T-cell (primary cell): ENCODE data around the gene KDM8. TPM values are rescaled to one million over a fixed set of nuclear protein-coding genes. Genes with fewer than 3 reads are reported as not detected.
A peak's percentile ranks its signal among the peaks of the same experiment; 100 is the strongest.

Experiments
- ATAC-seq, 4 experiments: fragments of 200-7000 bp in 3 of 4; fragments of 150-1000 bp in 1 of 4; cut with Tn5 transposase; replicated peaks in 1 of 4; 1 replicate in 3 of 4; 2 replicates in 1 of 4; pipeline ENCODE4 v1.10.0; 2021; ENCODE audit warnings: moderate library complexity in 3 of 4, mild to moderate bottlenecking in 2 of 4, moderate number of reproducible peaks in 1 of 4
- CTCF ChIA-PET, 2 donors: fragments of 300-600 bp; sonication (Branson Sonifier 250); formaldehyde crosslinking; loops; one replicate each; lab custom pipeline; 2022; ENCODE audit warnings: antibody characterized with exemption in 2 of 2; lab: Charles Lee
- POLR2A ChIA-PET, 2 donors: fragments of 300-600 bp; sonication (Branson Sonifier 250); formaldehyde crosslinking; loops; one replicate each; lab custom pipeline; 2022; ENCODE audit warnings: antibody characterized with exemption in 2 of 2; lab: Charles Lee
- DNase-seq, 35 experiments: peaks; one replicate each; pipeline versions ENCODE4 v3.0.0 to v3.0.0-alpha.2; 2013 to 2023
- H3K27ac ChIP-seq: one replicate; pipeline ENCODE4 v1.5.1; 2013; ENCODE audit warnings: low read length
- H3K27me3 ChIP-seq, 2 experiments: replicated peaks in 1 of 2; 1 replicate in 1 of 2; 2 replicates in 1 of 2; pipeline versions ENCODE4 v1.6.1 to v1.7.0; 2013; ENCODE audit warnings: low read length in 1 of 2, mixed read lengths in 1 of 2; ENCODE audit not compliant: control insufficient read depth in 2 of 2, insufficient read depth in 2 of 2; ENCODE audit errors: extremely low read depth in 1 of 2
- H3K36me3 ChIP-seq, 2 donors: 1 replicate in 1 of 2; 2 replicates in 1 of 2; pipeline versions ENCODE4 v1.6.1 to v1.7.0; 2013; ENCODE audit warnings: low read length in 1 of 2; ENCODE audit not compliant: control insufficient read depth in 2 of 2, insufficient read depth in 1 of 2; ENCODE audit errors: extremely low read depth in 1 of 2
- H3K4me1 ChIP-seq, 2 experiments: 1 replicate in 1 of 2; 2 replicates in 1 of 2; pipeline versions ENCODE4 v1.6.1 to v1.7.0; 2013; ENCODE audit warnings: low read length in 2 of 2, mixed read lengths in 1 of 2; ENCODE audit not compliant: insufficient read depth in 2 of 2, control insufficient read depth in 1 of 2; ENCODE audit errors: extremely low read depth in 1 of 2
- H3K4me3 ChIP-seq, 2 donors: 1 replicate in 1 of 2; 2 replicates in 1 of 2; pipeline versions ENCODE4 v1.5.1 to v1.7.0; 2013; ENCODE audit warnings: mild to moderate bottlenecking in 2 of 2, low read length in 1 of 2, moderate library complexity in 1 of 2; ENCODE audit not compliant: control insufficient read depth in 1 of 2; ENCODE audit errors: extremely low read depth in 1 of 2
- H3K9me3 ChIP-seq: 2 replicates; pipeline ENCODE4 v1.7.0; 2013
- H3K27ac Mint-ChIP-seq, 2 donors: one replicate each; pipeline ENCODE4 v1.8.0; 2020 to 2021; ENCODE audit warnings: mild to moderate bottlenecking in 2 of 2, mixed read lengths in 2 of 2
- H3K27me3 Mint-ChIP-seq, 2 donors: one replicate each; pipeline ENCODE4 v1.8.0; 2021 to 2022; ENCODE audit warnings: mixed read lengths in 2 of 2
- H3K36me3 Mint-ChIP-seq: one replicate; pipeline ENCODE4 v1.8.0; 2021; ENCODE audit warnings: mixed read lengths
- H3K4me1 Mint-ChIP-seq, 3 donors: one replicate each; pipeline ENCODE4 v1.8.0; 2020 to 2022; ENCODE audit warnings: mixed read lengths in 3 of 3, mild to moderate bottlenecking in 1 of 3
- H3K4me3 Mint-ChIP-seq, 3 donors: one replicate each; pipeline ENCODE4 v1.8.0; 2020 to 2022; ENCODE audit warnings: mild to moderate bottlenecking in 3 of 3, mixed read lengths in 3 of 3, moderate library complexity in 3 of 3
- H3K9me3 Mint-ChIP-seq, 3 donors: one replicate each; pipeline ENCODE4 v1.8.0; 2020 to 2022; ENCODE audit warnings: mixed read lengths in 3 of 3
- WGBS: methylation state at CpG from one replicate; pipeline ENCODE4 v1.1.5; 2013; ENCODE audit warnings: missing lambda C conversion rate; ENCODE audit not compliant: insufficient coverage; 5-methylcytosine and 5-hydroxymethylcytosine counted together
- total RNA-seq, 35 experiments: library from RNA in 6 of 35; stranded (reverse) in 6 of 35; fragments of 120-200 nt in 1 of 35; gene quantifications; one replicate each; pipeline versions ENCODE4 v1.2.1 to v1.2.4 and lab custom pipeline; 2013 to 2026

Gene KDM8
- total RNA-seq, 5 donors from 2014 or later (not counting 1 experiment from before 2014, with no cell fraction given), result 13.4 to 25.6 (median 23.5) TPM

DNA sequence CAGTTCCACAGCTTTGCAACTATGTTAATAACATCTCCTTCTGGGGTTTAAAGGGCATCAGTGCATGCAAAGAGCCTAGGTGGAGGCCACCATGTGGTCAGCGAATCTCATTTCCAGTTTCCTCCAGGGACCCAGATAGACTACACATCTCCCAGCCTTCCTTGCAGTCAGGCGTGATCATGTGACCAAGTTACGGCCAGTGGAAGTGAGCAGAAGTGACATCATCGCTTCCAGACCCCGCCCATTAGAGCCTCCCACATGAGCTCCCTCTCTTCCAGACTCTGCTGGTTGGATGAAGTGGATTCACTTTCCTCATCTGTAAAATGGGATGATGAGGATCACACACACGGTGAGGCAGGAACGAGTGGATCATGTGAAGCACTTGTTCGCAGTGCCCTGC lies 27.4 kb upstream of the KDM8 start:
- Mint-ChIP-seq H3K36me3 (no peaks in the 10 kb centered on the region), H3K4me3 (no peak overlapping the region), H3K9me3 (peaks cover 3 to 4% (median 3%) of the 10 kb centered on the region in 3 donors), H3K27ac (peak overlapping the region; percentile 71 to 73), H3K4me1 (peaks cover 65 to 84% (median 69%) of the 10 kb centered on the region in 3 donors), H3K27me3 (no peaks in the 10 kb centered on the region)
- H3K4me3 ChIP-seq, result no peak overlapping the region
- ChIA-PET POLR2A (no interaction called here), CTCF (interaction anchor here in 1 of 2 donors (0.6 kb wide), 1 partner anchor 154 kb away, joined by 3 read pairs; no protein-coding TSS in a partner anchor)
- no peak for DNase-seq
- H3K27ac ChIP-seq, result no peak overlapping the region
- ATAC-seq, result no peak
- H3K36me3 ChIP-seq, result no peaks in the 10 kb centered on the region
- no peaks in the 10 kb centered on the region for H3K27me3 ChIP-seq
- WGBS, result 100% methylated on average over 1 of the region's 8 CpGs
- peaks cover 37 to 62% of the 10 kb centered on the region in 2 experiments for H3K4me1 ChIP-seq
- H3K9me3 ChIP-seq, result no peaks in the 10 kb centered on the region

DNA sequence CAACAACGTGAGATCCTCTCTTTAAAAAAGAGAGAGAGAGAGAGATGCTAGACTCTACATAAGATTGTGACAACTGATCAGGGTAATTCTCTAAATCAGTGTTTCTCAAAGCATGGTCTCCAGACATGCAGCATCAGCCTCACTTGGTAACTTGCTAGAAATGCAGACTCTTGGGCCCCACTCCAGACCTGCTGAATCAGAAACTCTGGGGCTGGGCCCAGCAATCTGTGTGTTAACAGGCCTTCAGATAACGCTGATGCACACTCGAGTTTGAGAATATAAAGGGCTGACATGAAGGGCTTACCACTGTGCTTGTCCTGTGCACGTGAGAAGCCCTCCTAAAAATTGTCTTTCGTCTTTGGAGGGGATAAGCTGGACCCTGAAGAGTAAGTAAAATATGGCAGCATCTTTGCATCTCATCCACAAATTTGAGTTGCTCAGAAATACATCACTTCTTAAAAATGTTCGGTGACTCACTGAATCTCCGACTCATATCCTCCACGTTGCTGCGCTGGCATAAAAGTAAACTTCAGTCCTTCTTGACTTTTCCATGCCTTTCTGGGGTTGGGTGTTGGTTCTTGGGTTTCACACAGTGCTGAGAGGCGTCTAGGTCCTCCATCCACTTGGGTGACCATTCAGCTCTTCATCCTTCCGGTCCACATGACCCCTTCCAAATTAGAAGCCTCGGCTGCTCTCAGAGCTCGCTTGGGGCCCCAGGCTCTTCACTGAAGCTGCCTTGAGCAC lies 26.1 kb upstream of the KDM8 start:
- POLR2A ChIA-PET, result interaction anchor here in 1 of 2 donors (0.6 to 0.7 kb wide), 2 partner anchors 16 to 22 kb away, joined by 3 read pairs; no protein-coding TSS in a partner anchor
- Mint-ChIP-seq H3K27ac (peak overlapping the region; percentile 72 to 73), H3K27me3 (no peaks in the 10 kb centered on the region), H3K4me1 (peaks cover 54 to 73% (median 57%) of the 10 kb centered on the region in 3 donors), H3K9me3 (peaks cover 0 to 3% (median 0%) of the 10 kb centered on the region in 3 donors), H3K4me3 (peak overlapping the region in 1 of 3 donors; percentile 21), H3K36me3 (no peaks in the 10 kb centered on the region)
- H3K36me3 ChIP-seq, result no peaks in the 10 kb centered on the region
- H3K4me3 ChIP-seq, result no peak overlapping the region
- no peaks in the 10 kb centered on the region for H3K9me3 ChIP-seq
- DNase-seq (no peak), ATAC-seq (no peak)
- H3K4me1 ChIP-seq, result peaks cover 34 to 51% of the 10 kb centered on the region in 2 experiments
- H3K27me3 ChIP-seq, result no peaks in the 10 kb centered on the region
- WGBS, result 87% methylated on average over 8 of the region's 13 CpGs
- CTCF ChIA-PET, result interaction anchor here in 1 of 2 donors (0.6 kb wide), 1 partner anchor 27 kb away, joined by 3 read pairs; no protein-coding TSS in a partner anchor
- no peak overlapping the region for H3K27ac ChIP-seq

DNA sequence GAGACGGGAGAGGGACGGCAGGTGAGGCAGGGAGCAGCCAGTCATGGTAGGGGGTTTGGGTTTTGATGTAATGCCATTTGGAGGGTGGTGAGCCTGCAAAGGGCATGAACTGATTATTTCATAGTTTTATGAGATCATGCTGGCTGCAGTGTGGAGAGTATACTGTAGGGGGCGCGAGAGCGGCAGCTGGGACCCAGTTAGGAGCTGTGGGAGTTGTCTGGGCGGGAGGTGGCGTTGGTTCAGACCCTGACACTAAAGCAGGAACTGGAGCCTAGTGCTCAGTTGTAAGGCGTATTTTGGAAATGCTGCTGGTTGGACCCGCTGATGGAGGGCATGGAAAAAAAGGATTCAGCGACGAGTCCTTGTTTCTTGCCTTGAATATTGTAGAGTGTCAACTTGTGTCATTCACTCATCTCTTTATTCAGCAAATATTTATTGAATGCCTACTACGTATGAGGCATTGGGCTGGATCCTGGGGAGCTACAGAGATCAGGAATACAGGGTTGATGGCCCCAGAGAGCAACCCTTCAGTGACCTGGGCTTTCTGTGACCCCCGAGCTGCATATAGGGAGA lies 23.7 kb upstream of the KDM8 start:
- ChIA-PET POLR2A (interaction anchor here in 1 of 2 donors (0.5 kb wide), 1 partner anchor 177 kb away, joined by 4 read pairs; no protein-coding TSS in a partner anchor), CTCF (interaction anchor here (0.6 to 2.8 kb wide), 34 partner anchors 8 to 792 kb away, joined by 3 to 32 read pairs (median 4); partner anchors contain the start of gene KDM8 (in 1 of the 2))

DNA sequence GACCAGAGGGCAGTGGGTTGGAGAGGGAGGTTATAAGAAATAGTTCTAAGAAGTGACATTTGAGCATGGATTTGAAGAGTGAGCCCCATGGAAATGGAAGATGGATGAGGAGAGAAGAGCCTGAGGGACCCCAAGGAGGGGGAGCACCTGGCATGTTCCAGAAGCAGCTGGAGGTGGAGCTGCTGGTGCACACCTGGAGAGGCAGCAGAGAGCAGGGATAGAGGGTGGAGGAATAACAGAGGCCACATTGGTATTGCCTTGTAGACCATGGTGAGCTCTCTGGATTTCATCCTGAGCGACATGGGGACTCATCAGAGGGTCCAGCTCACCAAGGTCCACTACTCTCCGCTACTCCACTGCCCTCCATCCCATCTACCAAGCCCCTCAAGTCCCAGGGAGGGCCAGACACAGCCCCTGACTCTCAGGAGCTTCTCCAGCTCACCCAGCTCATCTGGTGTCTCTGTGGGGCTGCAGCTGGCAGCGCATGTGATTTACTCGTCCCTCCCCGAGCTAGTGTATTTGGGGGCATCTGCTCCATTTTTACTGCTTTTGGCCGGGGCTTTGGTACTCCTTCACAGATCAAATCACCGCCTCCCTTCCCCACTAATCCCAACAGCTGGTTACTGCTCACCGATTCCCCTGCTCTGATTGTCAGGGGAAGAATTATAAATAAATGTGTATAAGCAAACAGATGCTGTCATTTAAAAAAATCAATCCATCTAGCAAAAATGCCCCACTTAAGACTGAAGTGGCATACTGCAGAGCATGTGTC lies 22.1 kb upstream of the KDM8 start:
- Mint-ChIP-seq H3K27me3 (no peaks in the 10 kb centered on the region), H3K4me1 (peaks cover 25 to 43% (median 32%) of the 10 kb centered on the region in 3 donors), H3K9me3 (peaks cover 0 to 3% (median 0%) of the 10 kb centered on the region in 3 donors), H3K27ac (peak overlapping the region; percentile 7 to 57), H3K4me3 (no peak overlapping the region), H3K36me3 (no peaks in the 10 kb centered on the region)
- CTCF ChIA-PET, result interaction anchor here in 1 of 2 donors (0.8 to 1.0 kb wide), 3 partner anchors 19 to 54 kb away, joined by 3 read pairs; no protein-coding TSS in a partner anchor
- peaks cover 14 to 24% of the 10 kb centered on the region in 2 experiments for H3K4me1 ChIP-seq
- H3K27ac ChIP-seq, result no peak overlapping the region
- no peaks in the 10 kb centered on the region for H3K27me3 ChIP-seq
- 94% methylated on average over 3 of the region's 8 CpGs for WGBS
- ATAC-seq (no peak), DNase-seq (no peak)
- H3K36me3 ChIP-seq, result no peaks in the 10 kb centered on the region
- POLR2A ChIA-PET, result interaction anchor here (0.5 kb wide), 2 partner anchors 141 to 220 kb away, joined by 4 to 5 read pairs; no protein-coding TSS in a partner anchor
- no peak overlapping the region for H3K4me3 ChIP-seq
- no peaks in the 10 kb centered on the region for H3K9me3 ChIP-seq

More for the DNA sequence above, 23.7 kb upstream of the KDM8 start:
- Histone ChIP-seq H3K9me3 (no peaks in the 10 kb centered on the region), H3K4me1 (peaks cover 17 to 27% of the 10 kb centered on the region in 2 experiments), H3K4me3 (no peak overlapping the region), H3K27me3 (no peaks in the 10 kb centered on the region), H3K27ac (no peak overlapping the region), H3K36me3 (no peaks in the 10 kb centered on the region)
- ATAC-seq (peak; percentile 94 to 98 (median 96)), DNase-seq (peak; percentile 72 to 92 (median 85))
- no peaks in the 10 kb centered on the region for H3K27me3 Mint-ChIP-seq
- peaks cover 0 to 3% (median 0%) of the 10 kb centered on the region in 3 donors for H3K9me3 Mint-ChIP-seq
- WGBS, result 21% methylated on average over 9 of the region's 13 CpGs
- no peaks in the 10 kb centered on the region for H3K36me3 Mint-ChIP-seq
- peak overlapping the region; percentile 74 to 88 for H3K27ac Mint-ChIP-seq
- peaks cover 30 to 50% (median 33%) of the 10 kb centered on the region in 3 donors for H3K4me1 Mint-ChIP-seq
- peak overlapping the region in 1 of 3 donors; percentile 24 for H3K4me3 Mint-ChIP-seq

DNA sequence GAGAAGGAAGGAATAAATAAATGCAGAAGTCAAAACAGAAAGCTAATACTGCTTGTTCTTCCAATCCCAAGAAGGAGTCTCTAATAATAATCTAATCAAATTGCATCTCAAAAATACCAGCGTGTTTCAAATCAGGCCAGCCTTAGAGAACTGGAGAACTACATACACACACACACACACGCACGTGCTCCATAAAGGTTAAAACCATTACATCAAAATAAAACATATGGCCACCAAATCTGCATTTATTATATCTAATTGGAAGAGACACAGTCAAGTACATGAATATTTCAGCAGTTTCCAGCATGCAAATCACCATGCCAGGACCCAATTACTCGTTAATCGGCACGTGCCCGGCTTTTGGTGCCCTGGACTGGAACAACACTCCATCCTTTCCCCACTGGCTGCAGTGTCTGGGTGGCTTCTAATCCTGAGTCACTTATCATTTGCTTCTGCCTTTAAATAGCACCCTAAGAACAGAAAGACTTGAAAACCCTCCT lies 20.4 kb upstream of the KDM8 start:
- H3K4me1 ChIP-seq, result peaks cover 14 to 22% of the 10 kb centered on the region in 2 experiments
- no peak overlapping the region for H3K27ac ChIP-seq
- DNase-seq (no peak), ATAC-seq (no peak)
- H3K36me3 ChIP-seq, result no peaks in the 10 kb centered on the region
- Mint-ChIP-seq H3K4me3 (no peak overlapping the region), H3K27me3 (no peaks in the 10 kb centered on the region), H3K4me1 (peaks cover 23 to 32% (median 29%) of the 10 kb centered on the region in 3 donors), H3K27ac (no peak overlapping the region), H3K36me3 (no peaks in the 10 kb centered on the region), H3K9me3 (peaks cover 0 to 3% (median 0%) of the 10 kb centered on the region in 3 donors)
- H3K27me3 ChIP-seq, result no peaks in the 10 kb centered on the region
- ChIA-PET POLR2A (no interaction called here), CTCF (no interaction called here)
- H3K4me3 ChIP-seq, result no peak overlapping the region
- no peaks in the 10 kb centered on the region for H3K9me3 ChIP-seq
- no CpG with 5 or more reads among the region's 7 CpGs for WGBS
